Ecto neural progenitor cell (in vitro differentiated cells): Measurements from ENCODE around the gene ARG2.

ENCODE experiments used
- DNase-seq: peaks from one replicate; pipeline ENCODE4 v3.0.0-alpha.2; 2018; ENCODE audit warnings: low spot score

ARG2 gene

GRCh38 chr14:67638642-67639041 lies 18.9 kb downstream of the ARG2 start:
- no peak for DNase-seq

- DNase-seq: no peak
Measured at GRCh38 chr14:67641480-67641879, 21.8 kb downstream of the ARG2 start.

- no peak for DNase-seq
Measured at GRCh38 chr14:67641902-67642749, 22.4 kb downstream of the ARG2 start.

GRCh38 chr14:67643713-67644112 lies 24.0 kb downstream of the ARG2 start:
- no peak for DNase-seq

GRCh38 chr14:67644428-67644827 lies 24.7 kb downstream of the ARG2 start:
- DNase-seq: no peak

GRCh38 chr14:67645414-67645813 lies 25.7 kb downstream of the ARG2 start:
- no peak for DNase-seq

GRCh38 chr14:67646131-67646530 lies 26.4 kb downstream of the ARG2 start:
- DNase-seq: no peak

GRCh38 chr14:67650151-67650550 lies 30.4 kb downstream of the ARG2 start:
- DNase-seq: no peak

GRCh38 chr14:67650694-67651093 lies 31.0 kb downstream of the ARG2 start:
- no peak for DNase-seq

- DNase-seq: no peak
Measured at GRCh38 chr14:67652189-67652588, 32.5 kb downstream of the ARG2 start.

- no peak for DNase-seq
Measured at GRCh38 chr14:67653651-67654280, 34.0 kb downstream of the ARG2 start.

GRCh38 chr14:67663633-67664032 lies 43.9 kb downstream of the ARG2 start:
- DNase-seq: no peak

- no peak for DNase-seq
Measured at GRCh38 chr14:67665868-67666267, 46.1 kb downstream of the ARG2 start.

- no peak for DNase-seq
Measured at GRCh38 chr14:67666750-67667449, 47.2 kb downstream of the ARG2 start.

GRCh38 chr14:67668559-67668958 lies 48.8 kb downstream of the ARG2 start:
- DNase-seq: no peak

- DNase-seq: no peak
Measured at GRCh38 chr14:67673451-67673850, 53.7 kb downstream of the ARG2 start.

GRCh38 chr14:67674139-67674479 lies 54.4 kb downstream of the ARG2 start:
- DNase-seq: peak; percentile 84

GRCh38 chr14:67674480-67675218 lies 54.9 kb downstream of the ARG2 start, which contains the start of gene VTI1B:
VTI1B (minus strand) TSS chr14:67674632; CDS start chr14:67674489, 143 bp downstream.
- DNase-seq: peak; percentile 90

- DNase-seq: no peak
Measured at GRCh38 chr14:67675219-67675582, 55.5 kb downstream of the ARG2 start.

GRCh38 chr14:67679006-67679405 lies 59.3 kb downstream of the ARG2 start:
- no peak for DNase-seq

- no peak for DNase-seq
Measured at GRCh38 chr14:67680121-67680602, 60.4 kb downstream of the ARG2 start.

GRCh38 chr14:67680941-67681340 lies 61.2 kb downstream of the ARG2 start:
- DNase-seq: no peak
